PC-9 (cell line): ENCODE results near the gene VPS4A.

ENCODE experiments used
- CTCF ChIP-seq: fragments of 200-600 bp; sonication (generic); conservative IDR thresholded peaks from 2 replicates; pipeline ENCODE4 v1.6.1; 2017; ENCODE audit warnings: mixed run types, antibody characterized with exemption, mild to moderate bottlenecking, moderate library complexity
- EZH2 ChIP-seq: fragments of 200-600 bp; sonication (generic); IDR thresholded peaks from 2 replicates; pipeline ENCODE4 v1.8.0; 2017; ENCODE audit warnings: antibody characterized with exemption, low read depth

GRCh38 chr16:69266334-69267063 lies 44.7 kb upstream of the VPS4A start:
- TF ChIP-seq CTCF (no peak), EZH2 (no peak)
